ENCODE measurements around the gene TEAD2.

The TEAD2 gene

DNA sequence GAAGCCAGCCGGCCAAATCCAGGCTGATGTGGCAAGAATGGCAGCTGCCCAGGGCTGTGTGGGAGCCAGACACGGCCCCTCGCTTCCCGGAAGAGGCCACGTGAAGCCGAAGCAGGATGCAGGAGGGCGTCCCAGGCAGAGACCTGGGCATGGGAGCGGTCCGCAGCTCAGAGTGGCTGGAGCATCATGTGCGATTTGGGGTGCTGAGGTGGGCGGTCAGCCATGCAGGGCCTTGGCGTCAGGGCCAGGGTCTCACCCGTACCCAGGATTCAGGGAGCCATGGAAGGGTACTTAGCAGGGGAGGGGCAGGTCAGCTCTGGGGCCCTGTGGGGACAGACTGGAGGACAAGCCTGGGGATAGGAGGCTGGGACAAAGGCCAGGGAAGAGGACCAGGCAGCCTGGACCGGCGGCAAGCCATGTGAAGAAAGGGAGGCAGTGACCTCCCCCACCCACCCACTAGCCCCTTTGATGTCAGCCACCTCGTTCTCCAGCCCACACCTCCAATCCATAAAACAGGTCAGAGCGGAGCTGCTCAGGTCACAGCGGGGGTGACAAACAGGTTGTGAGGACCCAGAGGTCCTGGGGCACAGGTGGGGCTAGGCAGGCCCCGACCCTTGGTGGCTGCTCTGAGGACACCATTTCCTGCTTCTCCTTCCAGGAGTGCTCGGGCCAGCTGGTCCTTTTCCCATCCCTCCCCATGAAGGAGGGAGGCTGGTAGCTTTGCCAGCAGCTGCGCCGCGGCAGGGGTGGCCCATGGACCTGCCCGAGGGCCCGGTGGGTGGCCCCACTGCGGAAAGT, 28.1 kb upstream of the TEAD2 start:
- H3K4me1 Mint-ChIP-seq = peaks cover 30% of the 10 kb centered on the region
- no peak overlapping the region for H3K27ac Mint-ChIP-seq
- H3K4me3 Mint-ChIP-seq = no peak overlapping the region
- TF ChIP-seq, protein P1, sequence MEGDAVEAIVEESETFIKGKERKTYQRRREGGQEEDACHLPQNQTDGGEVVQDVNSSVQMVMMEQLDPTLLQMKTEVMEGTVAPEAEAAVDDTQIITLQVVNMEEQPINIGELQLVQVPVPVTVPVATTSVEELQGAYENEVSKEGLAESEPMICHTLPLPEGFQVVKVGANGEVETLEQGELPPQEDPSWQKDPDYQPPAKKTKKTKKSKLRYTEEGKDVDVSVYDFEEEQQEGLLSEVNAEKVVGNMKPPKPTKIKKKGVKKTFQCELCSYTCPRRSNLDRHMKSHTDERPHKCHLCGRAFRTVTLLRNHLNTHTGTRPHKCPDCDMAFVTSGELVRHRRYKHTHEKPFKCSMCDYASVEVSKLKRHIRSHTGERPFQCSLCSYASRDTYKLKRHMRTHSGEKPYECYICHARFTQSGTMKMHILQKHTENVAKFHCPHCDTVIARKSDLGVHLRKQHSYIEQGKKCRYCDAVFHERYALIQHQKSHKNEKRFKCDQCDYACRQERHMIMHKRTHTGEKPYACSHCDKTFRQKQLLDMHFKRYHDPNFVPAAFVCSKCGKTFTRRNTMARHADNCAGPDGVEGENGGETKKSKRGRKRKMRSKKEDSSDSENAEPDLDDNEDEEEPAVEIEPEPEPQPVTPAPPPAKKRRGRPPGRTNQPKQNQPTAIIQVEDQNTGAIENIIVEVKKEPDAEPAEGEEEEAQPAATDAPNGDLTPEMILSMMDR (IDR thresholded peaks at IDR 0.05) = no peak
- DNase-seq = no peak
- H3K36me3 Mint-ChIP-seq (ENCODE audit: low read depth) = no peaks in the 10 kb centered on the region
- peaks cover 8% of the 10 kb centered on the region for H3K9me3 Mint-ChIP-seq
- peaks cover 20% of the 10 kb centered on the region for H3K27me3 Mint-ChIP-seq (ENCODE audit: low read depth, poor library complexity)

DNA sequence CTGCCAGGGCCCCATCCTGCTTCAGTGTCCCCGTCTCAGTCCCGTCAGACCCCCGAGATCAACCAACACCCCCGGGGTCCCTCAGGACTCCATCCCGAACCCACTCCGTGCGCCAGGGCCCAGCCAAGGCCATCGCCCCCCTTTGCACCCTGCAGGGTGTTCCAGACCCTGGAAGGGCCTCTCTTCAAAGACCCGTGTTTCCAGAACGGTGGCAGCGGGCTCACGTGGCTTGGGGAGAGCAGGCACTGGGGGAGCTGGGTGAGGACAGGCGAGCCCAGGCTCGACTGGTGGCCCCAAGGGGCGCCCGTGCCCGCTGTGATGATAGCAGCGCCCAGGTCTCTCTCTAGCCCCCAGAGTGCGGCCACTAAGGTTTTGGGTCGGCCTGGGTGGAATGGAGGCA, 27.2 kb upstream of the TEAD2 start:
- H3K36me3 Mint-ChIP-seq (ENCODE audit: low read depth) = no peaks in the 10 kb centered on the region
- H3K27me3 Mint-ChIP-seq (ENCODE audit: low read depth, poor library complexity) = peaks cover 16% of the 10 kb centered on the region
- peaks cover 29% of the 10 kb centered on the region for H3K4me1 Mint-ChIP-seq
- H3K4me3 Mint-ChIP-seq = no peak overlapping the region
- no peak for DNase-seq
- H3K27ac Mint-ChIP-seq = no peak overlapping the region
- TF ChIP-seq, protein P1 (IDR thresholded peaks at IDR 0.05) = no peak
- peaks cover 13% of the 10 kb centered on the region for H3K9me3 Mint-ChIP-seq

DNA sequence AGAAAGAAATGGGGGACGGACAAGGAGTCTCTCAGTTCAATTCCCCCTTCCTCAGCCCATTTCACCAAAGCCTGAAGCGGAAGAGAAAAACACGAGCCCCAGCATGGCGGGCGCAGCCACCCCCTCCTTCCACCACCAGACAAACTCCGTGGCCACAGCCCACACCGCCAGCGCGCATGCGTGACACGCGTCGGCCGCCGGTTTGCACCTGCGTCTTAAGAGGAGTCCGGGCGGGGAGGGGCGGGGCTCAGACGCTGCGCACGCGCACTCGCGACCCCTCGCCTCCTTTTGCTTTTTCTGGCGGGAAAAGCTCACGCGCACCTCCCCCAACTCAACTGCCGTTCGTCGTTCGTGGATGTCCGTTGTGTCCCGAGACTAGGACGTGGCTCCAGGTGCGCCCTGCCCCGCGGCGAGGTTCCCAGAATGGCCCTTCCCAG, 25.7 kb upstream of the TEAD2 start, which contains the start of gene KASH5:
Gene KASH5, plus strand, starts transcription at position 314 of the 437 bp plus-strand sequence. CDS start 2,635 bp downstream, outside the sequence.
- peaks cover 19% of the 10 kb centered on the region for H3K9me3 Mint-ChIP-seq
- H3K27me3 Mint-ChIP-seq (ENCODE audit: low read depth, poor library complexity) = peaks cover 19% of the 10 kb centered on the region
- H3K27ac Mint-ChIP-seq = no peak within 1 kb of the TSS
- peaks cover 25% of the 10 kb centered on the region for H3K4me1 Mint-ChIP-seq
- no peaks in the 10 kb centered on the region for H3K36me3 Mint-ChIP-seq (ENCODE audit: low read depth)
- TF ChIP-seq, protein P1 (IDR thresholded peaks at IDR 0.05) = no peak
- DNase-seq = no peak
- H3K4me3 Mint-ChIP-seq = no peak within 1 kb of the TSS

DNA sequence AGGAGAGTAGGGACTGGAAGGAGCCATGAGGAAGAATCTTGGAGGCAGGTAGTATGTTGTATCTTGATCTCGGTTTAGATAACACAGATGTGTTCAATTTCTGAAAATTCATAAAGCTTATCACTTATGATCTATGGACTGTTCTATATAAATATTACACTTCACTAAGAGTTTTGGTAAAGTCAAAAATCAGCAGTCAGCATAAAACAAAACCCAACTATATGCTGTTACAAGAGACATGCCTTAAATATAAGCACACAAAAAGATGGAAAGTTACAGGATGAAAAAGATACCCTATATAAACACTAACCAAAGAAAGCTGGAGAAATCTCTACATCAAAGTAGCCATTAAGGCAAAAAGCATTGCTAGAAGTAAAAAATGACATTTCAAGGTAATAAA, 21.4 kb upstream of the TEAD2 start:
- DNase-seq = no peak
- Mint-ChIP-seq H3K27ac (no peak overlapping the region), H3K9me3 (peaks cover 34% of the 10 kb centered on the region), H3K4me1 (peaks cover 5% of the 10 kb centered on the region), H3K4me3 (no peak overlapping the region), H3K36me3 (ENCODE audit: low read depth) (peaks cover 10% of the 10 kb centered on the region), H3K27me3 (ENCODE audit: low read depth, poor library complexity) (peaks cover 8% of the 10 kb centered on the region)
- TF ChIP-seq, protein P1 (IDR thresholded peaks at IDR 0.05) = no peak

DNA sequence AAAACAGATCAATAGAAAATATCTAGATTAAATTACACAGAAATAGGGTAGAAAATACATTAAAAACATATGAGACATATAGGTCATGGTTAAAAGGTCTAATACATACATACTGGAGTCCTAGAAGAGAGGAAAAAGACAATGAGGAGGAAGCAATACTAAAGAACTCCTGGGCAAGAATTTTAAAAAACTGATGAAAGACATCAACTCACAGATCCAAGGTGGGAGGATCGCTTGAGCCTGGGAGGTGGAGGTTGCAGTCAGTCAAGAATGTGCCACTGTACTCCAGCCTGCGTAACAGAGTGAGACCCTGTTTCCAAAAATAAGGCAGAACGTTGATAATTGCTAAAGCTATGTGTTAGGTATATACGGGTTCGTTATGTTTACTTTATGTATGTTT, 20.4 kb upstream of the TEAD2 start:
- DNase-seq = no peak
- peaks cover 7% of the 10 kb centered on the region for H3K4me1 Mint-ChIP-seq
- no peak overlapping the region for H3K27ac Mint-ChIP-seq
- H3K27me3 Mint-ChIP-seq (ENCODE audit: low read depth, poor library complexity) = peaks cover 8% of the 10 kb centered on the region
- no peak overlapping the region for H3K4me3 Mint-ChIP-seq
- TF ChIP-seq, protein P1 (IDR thresholded peaks at IDR 0.05) = no peak
- peaks cover 33% of the 10 kb centered on the region for H3K9me3 Mint-ChIP-seq
- H3K36me3 Mint-ChIP-seq (ENCODE audit: low read depth) = peaks cover 10% of the 10 kb centered on the region

DNA sequence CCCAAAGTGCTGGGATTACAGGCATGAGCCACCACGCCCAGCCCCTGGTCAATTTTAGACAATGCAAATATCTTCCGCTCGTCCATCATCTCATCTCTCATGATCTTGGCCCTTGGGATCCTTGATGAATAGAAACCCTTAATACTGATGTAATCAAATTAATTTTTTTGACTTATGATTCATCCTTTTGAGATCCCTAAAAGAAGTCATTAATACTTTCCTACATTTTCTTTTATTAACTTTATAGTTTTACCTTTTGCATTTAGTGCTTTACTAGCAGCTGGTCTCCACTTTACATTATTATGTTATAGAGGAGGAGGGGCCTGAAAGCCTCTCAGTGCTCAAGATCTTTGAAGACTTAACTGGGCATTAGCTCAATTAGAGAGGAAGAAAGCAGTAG, 18.2 kb upstream of the TEAD2 start:
- no peak overlapping the region for H3K27ac Mint-ChIP-seq
- no peak for DNase-seq
- H3K4me3 Mint-ChIP-seq = no peak overlapping the region
- peaks cover 29% of the 10 kb centered on the region for H3K9me3 Mint-ChIP-seq
- peaks cover 8% of the 10 kb centered on the region for H3K27me3 Mint-ChIP-seq (ENCODE audit: low read depth, poor library complexity)
- TF ChIP-seq, protein P1 (IDR thresholded peaks at IDR 0.05) = no peak
- peaks cover 7% of the 10 kb centered on the region for H3K4me1 Mint-ChIP-seq
- peaks cover 10% of the 10 kb centered on the region for H3K36me3 Mint-ChIP-seq (ENCODE audit: low read depth)

All from nephron progenitor cell (in vitro differentiated cells).